Fibroblast of the aortic adventitia (primary cell): ENCODE measurements around the gene ZSCAN31. TPM values are rescaled to one million over a fixed set of nuclear protein-coding genes. Genes with fewer than 3 reads are reported as not detected.

ENCODE experiments used
- DNase-seq: peaks from one replicate; pipeline ENCODE4 v3.0.0-alpha.2; 2010; ENCODE audit warnings: low read depth
- H3K4me3 ChIP-seq: 2 replicates; pipeline ENCODE4 v1.5.1; 2011; ENCODE audit warnings: low read depth, mild to moderate bottlenecking, control low read depth, low read length, moderate library complexity
- CTCF ChIP-seq: IDR thresholded peaks from 2 replicates; pipeline ENCODE4 v1.5.1; 2011; ENCODE audit warnings: mild to moderate bottlenecking, low read length, control low read depth, inconsistent platforms; ENCODE audit not compliant: insufficient read depth
- total RNA-seq: library from RNA; depleted of rRNA; stranded (reverse); fragments of >200 nt; gene quantifications from 2 replicates; pipeline ENCODE4 v1.2.3, GENCODE V29; 2012; ENCODE audit warnings: low replicate concordance

Gene ZSCAN31
- total RNA-seq, 1 donor, result 13.9 TPM

- no peak for TF ChIP-seq CTCF
- DNase-seq, result no peak
- peak overlapping the region; percentile 44 for H3K4me3 ChIP-seq
These were observed 17.4 kb upstream of the ZSCAN31 start for GRCh38 chr6:28353356-28353755.

- TF ChIP-seq CTCF, result no peak
- no peak for DNase-seq
- H3K4me3 ChIP-seq, result peak overlapping the region; percentile 29
These were observed 15.6 kb upstream of the ZSCAN31 start for GRCh38 chr6:28351493-28351925.

- peak overlapping the region; percentile 87 for H3K4me3 ChIP-seq
- no peak for TF ChIP-seq CTCF
- no peak for DNase-seq
These were observed 15.1 kb upstream of the ZSCAN31 start for GRCh38 chr6:28351087-28351486.

- TF ChIP-seq CTCF, result no peak
- peak; percentile 75 for DNase-seq
- H3K4me3 ChIP-seq, result peak within 1 kb of the TSS; percentile 87
These were observed 14.2 kb upstream of the ZSCAN31 start, which contains the start of gene ZKSCAN3 for GRCh38 chr6:28349892-28350737. Gene ZKSCAN3 (plus strand): TSS chr6:28349947. CDS start chr6:28359587, 9,640 bp downstream.

GRCh38 chr6:28349344-28349891 lies 13.5 kb upstream of the ZSCAN31 start:
- peak overlapping the region; percentile 87 for H3K4me3 ChIP-seq
- no peak for DNase-seq
- no peak for TF ChIP-seq CTCF

GRCh38 chr6:28347119-28347518 lies 11.2 kb upstream of the ZSCAN31 start:
- TF ChIP-seq CTCF, result no peak
- DNase-seq, result no peak
- H3K4me3 ChIP-seq, result no peak overlapping the region
